ENCODE measurements around the gene ACSS2.

DNA sequence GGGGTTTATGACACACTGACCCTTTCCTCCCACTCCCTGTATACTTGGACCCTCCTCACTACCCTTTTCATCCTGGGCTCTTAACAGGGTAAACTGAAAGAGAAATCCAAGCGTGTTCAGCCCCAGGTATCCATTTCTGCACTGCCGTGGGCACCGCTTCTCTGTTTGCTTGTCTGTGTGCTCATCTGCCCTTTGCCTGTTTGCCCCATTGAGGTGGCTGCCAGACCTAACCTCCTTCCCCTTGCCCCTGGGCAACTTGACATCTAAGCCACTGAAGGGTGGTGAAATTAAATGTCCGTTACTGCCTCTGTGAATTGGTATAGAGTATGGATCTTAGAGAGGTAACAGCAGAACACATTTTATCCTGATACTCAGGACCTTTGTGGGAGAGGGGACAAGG, 38.7 kb downstream of the ACSS2 start:
- TF ChIP-seq FOXM1 (IDR thresholded peaks at IDR 0.05; ENCODE audit: borderline replicate concordance) (no peak), BHLHE40 (IDR thresholded peaks at IDR 0.05; ENCODE audit: borderline replicate concordance) (no peak), ZNF384 (IDR thresholded peaks at IDR 0.05) (no peak), SP1 (IDR thresholded peaks at IDR 0.05) (no peak)

All from HEK293T (cell line).